Fibroblast of skin of right biceps (primary cell): ENCODE results near the gene UIMC1.
"Not testable (repeated sequence)": the region's sequence is repeated elsewhere in the genome, so short reads cannot be mapped to it uniquely, and the experiment has no call there.

Experiments
- DNase-seq: peaks from one replicate; pipeline ENCODE4 v3.0.0-alpha.2; 2013

UIMC1 gene

GRCh38 chr5:176881021-176881749 is 125.4 kb downstream of the UIMC1 start:
- DNase-seq = no peak

- no peak for DNase-seq
Observed at GRCh38 chr5:176880366-176881020, 126.1 kb downstream of the UIMC1 start.

GRCh38 chr5:176879663-176880361 is 126.8 kb downstream of the UIMC1 start:
- DNase-seq = no peak

- DNase-seq = no peak
Observed at GRCh38 chr5:176878906-176879662, 127.5 kb downstream of the UIMC1 start.

- no peak for DNase-seq
Observed at GRCh38 chr5:176878463-176878862, 128.1 kb downstream of the UIMC1 start.

- DNase-seq = no peak
Observed at GRCh38 chr5:176877793-176878331, 128.7 kb downstream of the UIMC1 start.

GRCh38 chr5:176876506-176877431 is 129.8 kb downstream of the UIMC1 start:
- DNase-seq = no peak

GRCh38 chr5:176875783-176876505 is 130.6 kb downstream of the UIMC1 start:
- DNase-seq = no peak

GRCh38 chr5:176875014-176875550 is 131.5 kb downstream of the UIMC1 start:
- no peak for DNase-seq

- no peak for DNase-seq
Observed at GRCh38 chr5:176874198-176874780, 132.3 kb downstream of the UIMC1 start.

GRCh38 chr5:176873541-176874172 is 132.9 kb downstream of the UIMC1 start:
- DNase-seq = no peak

- not testable (repeated sequence) for DNase-seq
Observed at GRCh38 chr5:176873011-176873410, 133.6 kb downstream of the UIMC1 start.

GRCh38 chr5:176872586-176872985 is 134.0 kb downstream of the UIMC1 start:
- not testable (repeated sequence) for DNase-seq

- DNase-seq = not testable (repeated sequence)
Observed at GRCh38 chr5:176870644-176871043, 135.9 kb downstream of the UIMC1 start.

GRCh38 chr5:176870110-176870591 is 136.4 kb downstream of the UIMC1 start:
- peak; percentile 34 for DNase-seq

GRCh38 chr5:176869501-176870109 is 137.0 kb downstream of the UIMC1 start:
- no peak for DNase-seq

- DNase-seq = no peak
Observed at GRCh38 chr5:176868731-176869130, 137.8 kb downstream of the UIMC1 start.

- DNase-seq = no peak
Observed at GRCh38 chr5:176868126-176868525, 138.5 kb downstream of the UIMC1 start.

- DNase-seq = no peak
Observed at GRCh38 chr5:176866707-176867310, 139.8 kb downstream of the UIMC1 start.
